HCT116 (cell line): ENCODE data around the gene CRHR2. TPM values are rescaled to one million over a fixed set of nuclear protein-coding genes. Genes with fewer than 3 reads are reported as not detected.

Source experiments
- ATAC-seq: fragments of 200-7000 bp; cut with Tn5 transposase; 2 replicates; pipeline ENCODE4 v1.9.1; 2020; ENCODE audit warnings: mild to moderate bottlenecking, moderate library complexity
- BruUV-seq: library from RNA; stranded (reverse); fragments of 400-500 nt; replicated peaks from 2 replicates; lab custom pipeline; 2021; lab: Mats Ljungman, UMichigan
- CTCF ChIA-PET: fragments of 300-600 bp; sonication (Branson Sonifier 250); formaldehyde crosslinking; loops from one replicate; lab custom pipeline; 2021; ENCODE audit warnings: antibody characterized with exemption; lab: Charles Lee
- POLR2A ChIA-PET: fragments of 300-600, 350-600 bp; sonication (Branson Sonifier 250); formaldehyde crosslinking; loops from one replicate; lab custom pipeline; 2021; ENCODE audit warnings: antibody characterized with exemption; lab: Charles Lee
- RAD21 ChIA-PET, 2 experiments: fragments of 300-600 bp; sonication (Branson Sonifier 250); formaldehyde crosslinking; loops; one replicate each; lab custom pipeline; 2023; ENCODE audit warnings: low total read pairs in 2 of 2; ENCODE audit not compliant: uncharacterized antibody in 2 of 2, unreplicated experiment in 2 of 2, low non-redundant PET in 1 of 2; lab: Charles Lee
- DNase-seq: peaks from one replicate; pipeline ENCODE4 v3.0.0-alpha.2; 2010; ENCODE audit warnings: low read depth, low spot score
- H2AFZ ChIP-seq: fragments of 200-600 bp; shearing (Covaris generic), sonication (generic); 2 replicates; pipeline ENCODE4 v1.6.1; 2017; ENCODE audit warnings: low read depth, mixed run types, mixed read lengths, antibody characterized with exemption, low read length; ENCODE audit not compliant: poor library complexity, severe bottlenecking
- H3K27ac ChIP-seq: 2 replicates; pipeline ENCODE4 v1.5.1; 2012; ENCODE audit warnings: low read depth, low read length
- H3K27me3 ChIP-seq: fragments of 200-600 bp; sonication (generic); 2 replicates; pipeline ENCODE4 v1.6.1; 2016; ENCODE audit warnings: mixed run types, low read length, mixed read lengths; ENCODE audit not compliant: insufficient read depth
- H3K36me3 ChIP-seq, 2 experiments: fragments of 200-500 bp in 1 of 2; fragments of 200-600 bp in 1 of 2; sonication (Bioruptor generic) in 1 of 2; sonication (generic) in 1 of 2; 2 replicates each; pipeline versions ENCODE4 v1.5.1 to v1.6.1; 2014 to 2016; ENCODE audit warnings: low read length in 2 of 2, inconsistent platforms in 1 of 2, mixed read lengths in 1 of 2, mixed run types in 1 of 2; ENCODE audit not compliant: insufficient read depth in 2 of 2, control insufficient read depth in 1 of 2
- H3K4me1 ChIP-seq, 2 experiments: fragments of 200-600 bp in 1 of 2; sonication (generic) in 1 of 2; 2 replicates each; pipeline versions ENCODE4 v1.5.1 to v1.6.1; 2012 to 2017; ENCODE audit warnings: low read length in 2 of 2, inconsistent platforms in 1 of 2, mild to moderate bottlenecking in 1 of 2, mixed read lengths in 1 of 2, mixed run types in 1 of 2, moderate library complexity in 1 of 2; ENCODE audit not compliant: insufficient read depth in 2 of 2, control insufficient read depth in 1 of 2
- H3K4me2 ChIP-seq: fragments of 200-600 bp; sonication (generic); 2 replicates; pipeline ENCODE4 v1.6.1; 2017; ENCODE audit warnings: mixed run types, low read length, mixed read lengths
- H3K4me3 ChIP-seq, 2 experiments: fragments of 200-600 bp in 1 of 2; sonication (generic) in 1 of 2; replicated peaks in 1 of 2; 2 replicates each; pipeline ENCODE4 v1.5.1; 2011 to 2016; ENCODE audit warnings: low read length in 2 of 2, control low read depth in 1 of 2, low read depth in 1 of 2, mild to moderate bottlenecking in 1 of 2, mixed read lengths in 1 of 2, mixed run types in 1 of 2
- H3K79me2 ChIP-seq: fragments of 200-600 bp; sonication (generic); 2 replicates; pipeline ENCODE4 v1.6.1; 2017; ENCODE audit warnings: mild to moderate bottlenecking, mixed run types, low read length, moderate library complexity, mixed read lengths; ENCODE audit not compliant: insufficient read depth
- H3K9ac ChIP-seq: fragments of 200-600 bp; sonication (generic); 2 replicates; pipeline ENCODE4 v1.6.1; 2016; ENCODE audit warnings: low read length, mixed read lengths
- H3K9me2 ChIP-seq: fragments of 200-600 bp; sonication (generic), shearing (Covaris generic); 2 replicates; pipeline ENCODE4 v1.6.1; 2017; ENCODE audit warnings: mixed run types, mild to moderate bottlenecking, moderate library complexity; ENCODE audit not compliant: insufficient read depth
- H3K9me3 ChIP-seq, 2 experiments: fragments of 200-500 bp in 1 of 2; fragments of 200-600 bp in 1 of 2; sonication (Bioruptor generic) in 1 of 2; sonication (generic) in 1 of 2; 2 replicates each; pipeline ENCODE4 v1.6.1; 2014 to 2017; ENCODE audit warnings: low read length in 2 of 2, mixed read lengths in 2 of 2, inconsistent platforms in 1 of 2, low read depth in 1 of 2, mild to moderate bottlenecking in 1 of 2, mixed run types in 1 of 2, moderate library complexity in 1 of 2; ENCODE audit not compliant: control insufficient read depth in 1 of 2, insufficient read depth in 1 of 2
- H4K20me1 ChIP-seq: fragments of 200-600 bp; sonication (generic), shearing (Covaris generic); 2 replicates; pipeline ENCODE4 v1.6.1; 2017; ENCODE audit warnings: mixed run types, mild to moderate bottlenecking, moderate library complexity; ENCODE audit not compliant: insufficient read depth
- CBX3 ChIP-seq: IDR thresholded peaks from 2 replicates; pipeline ENCODE4 v1.6.1; 2012; ENCODE audit warnings: low read depth
- CEBPB ChIP-seq: IDR thresholded peaks from 2 replicates; pipeline ENCODE4 v1.6.1; 2012; ENCODE audit warnings: low read depth
- CTCF ChIP-seq, 3 experiments: fragments of 200-600 bp in 1 of 3; sonication (generic) in 1 of 3; IDR thresholded peaks in 2 of 3; conservative IDR thresholded peaks in 1 of 3; 2 replicates each; pipeline ENCODE4 v1.5.1; 2012 to 2017; ENCODE audit warnings: low read depth in 2 of 3, low read length in 2 of 3, antibody characterized with exemption in 1 of 3, borderline replicate concordance in 1 of 3, control low read depth in 1 of 3, mild to moderate bottlenecking in 1 of 3, mixed read lengths in 1 of 3, mixed run types in 1 of 3, moderate library complexity in 1 of 3; ENCODE audit not compliant: insufficient read depth in 1 of 3
- ELF1 ChIP-seq: IDR thresholded peaks from 2 replicates; pipeline ENCODE4 v1.6.1; 2012; ENCODE audit warnings: low read depth, borderline replicate concordance
- EZH2 ChIP-seq: fragments of 200-600 bp; sonication (generic); IDR thresholded peaks from 2 replicates; pipeline ENCODE4 v1.6.1; 2017; ENCODE audit warnings: antibody characterized with exemption, mixed run types
- EZH2phosphoT487 ChIP-seq: fragments of 200-600 bp; IDR thresholded peaks from 2 replicates; pipeline ENCODE4 v1.6.1; 2018; ENCODE audit warnings: antibody characterized with exemption, borderline replicate concordance
- POLR2A ChIP-seq: IDR thresholded peaks from 2 replicates; pipeline ENCODE4 v1.7.0; 2011; ENCODE audit warnings: borderline replicate concordance; ENCODE audit not compliant: insufficient read depth, insufficient read length; ENCODE audit errors: extremely low read depth
- POLR2AphosphoS5 ChIP-seq: IDR thresholded peaks from 2 replicates; pipeline ENCODE4 v1.6.1; 2011; ENCODE audit warnings: mild to moderate bottlenecking, low read depth, low read length, moderate library complexity
- RAD21 ChIP-seq: IDR thresholded peaks from 2 replicates; pipeline ENCODE4 v1.6.1; 2012; ENCODE audit warnings: low read depth, mild to moderate bottlenecking
- SRF ChIP-seq: IDR thresholded peaks from 2 replicates; pipeline ENCODE4 v1.6.1; 2012; ENCODE audit warnings: low read depth
- TCF7L2 ChIP-seq: IDR thresholded peaks from 2 replicates; pipeline ENCODE4 v1.7.0; 2011; ENCODE audit warnings: borderline replicate concordance, inconsistent platforms; ENCODE audit not compliant: insufficient read depth, insufficient read length; ENCODE audit errors: extremely low read depth
- YY1 ChIP-seq: IDR thresholded peaks from 2 replicates; pipeline ENCODE4 v1.6.1; 2011; ENCODE audit warnings: low read length, low read depth, moderate library complexity, mild to moderate bottlenecking; ENCODE audit not compliant: insufficient replicate concordance; ENCODE audit errors: extremely low read depth
- ZBTB33 ChIP-seq: IDR thresholded peaks from 2 replicates; pipeline ENCODE4 v1.6.1; 2011; ENCODE audit warnings: mild to moderate bottlenecking, low read length, moderate library complexity; ENCODE audit not compliant: insufficient replicate concordance; ENCODE audit errors: extremely low read depth
- ZNF274 ChIP-seq: fragments of 200-500 bp; sonication (Bioruptor generic); IDR thresholded peaks from 2 replicates; pipeline ENCODE4 v1.6.1; 2014; ENCODE audit warnings: mild to moderate bottlenecking, low read depth, low read length, inconsistent platforms
- intact Hi-C: fragments of 100-400 bp; cut with micrococcal nuclease; formaldehyde crosslinking; loops from 2 replicates; pipeline ENCODE4 v1.10.0; 2022
- total RNA-seq: library from RNA; stranded (reverse); gene quantifications from one replicate; pipeline ENCODE4 v1.2.1, GENCODE V29; 2021; ENCODE audit not compliant: unreplicated experiment
- TF ChIP-seq, protein P1 (sequence below): IDR thresholded peaks from 2 replicates; pipeline ENCODE4 v1.6.1; 2012; ENCODE audit warnings: low read depth
- TF ChIP-seq, protein P2 (sequence below): IDR thresholded peaks from 2 replicates; pipeline ENCODE4 v1.6.1; 2012

Gene CRHR2
- total RNA-seq, 1 experiment from 2014 or later: not detected

- no TSS peak for BruUV-seq
- no peak for TF ChIP-seq ELF1
- TF ChIP-seq YY1: no peak
- no peak for TF ChIP-seq TCF7L2
- TF ChIP-seq EZH2phosphoT487: no peak
- TF ChIP-seq EZH2: no peak
- TF ChIP-seq CTCF (IDR thresholded peaks at IDR 0.05 in 2 of 3, conservative IDR thresholded peaks at IDR 0.05 in 1 of 3; ENCODE audit: borderline replicate concordance in 1 of 3, insufficient read depth in 1 of 3, low read depth in 2 of 3, low read length in 2 of 3): no peak
- TF ChIP-seq CBX3: no peak
- no peak for TF ChIP-seq SRF
- no peak for TF ChIP-seq ZNF274
- no peak for TF ChIP-seq RAD21
- no peak for TF ChIP-seq CEBPB
- no peak for TF ChIP-seq POLR2AphosphoS5
- TF ChIP-seq, protein P1, sequence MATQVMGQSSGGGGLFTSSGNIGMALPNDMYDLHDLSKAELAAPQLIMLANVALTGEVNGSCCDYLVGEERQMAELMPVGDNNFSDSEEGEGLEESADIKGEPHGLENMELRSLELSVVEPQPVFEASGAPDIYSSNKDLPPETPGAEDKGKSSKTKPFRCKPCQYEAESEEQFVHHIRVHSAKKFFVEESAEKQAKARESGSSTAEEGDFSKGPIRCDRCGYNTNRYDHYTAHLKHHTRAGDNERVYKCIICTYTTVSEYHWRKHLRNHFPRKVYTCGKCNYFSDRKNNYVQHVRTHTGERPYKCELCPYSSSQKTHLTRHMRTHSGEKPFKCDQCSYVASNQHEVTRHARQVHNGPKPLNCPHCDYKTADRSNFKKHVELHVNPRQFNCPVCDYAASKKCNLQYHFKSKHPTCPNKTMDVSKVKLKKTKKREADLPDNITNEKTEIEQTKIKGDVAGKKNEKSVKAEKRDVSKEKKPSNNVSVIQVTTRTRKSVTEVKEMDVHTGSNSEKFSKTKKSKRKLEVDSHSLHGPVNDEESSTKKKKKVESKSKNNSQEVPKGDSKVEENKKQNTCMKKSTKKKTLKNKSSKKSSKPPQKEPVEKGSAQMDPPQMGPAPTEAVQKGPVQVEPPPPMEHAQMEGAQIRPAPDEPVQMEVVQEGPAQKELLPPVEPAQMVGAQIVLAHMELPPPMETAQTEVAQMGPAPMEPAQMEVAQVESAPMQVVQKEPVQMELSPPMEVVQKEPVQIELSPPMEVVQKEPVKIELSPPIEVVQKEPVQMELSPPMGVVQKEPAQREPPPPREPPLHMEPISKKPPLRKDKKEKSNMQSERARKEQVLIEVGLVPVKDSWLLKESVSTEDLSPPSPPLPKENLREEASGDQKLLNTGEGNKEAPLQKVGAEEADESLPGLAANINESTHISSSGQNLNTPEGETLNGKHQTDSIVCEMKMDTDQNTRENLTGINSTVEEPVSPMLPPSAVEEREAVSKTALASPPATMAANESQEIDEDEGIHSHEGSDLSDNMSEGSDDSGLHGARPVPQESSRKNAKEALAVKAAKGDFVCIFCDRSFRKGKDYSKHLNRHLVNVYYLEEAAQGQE: no peak
- TF ChIP-seq, protein P2, sequence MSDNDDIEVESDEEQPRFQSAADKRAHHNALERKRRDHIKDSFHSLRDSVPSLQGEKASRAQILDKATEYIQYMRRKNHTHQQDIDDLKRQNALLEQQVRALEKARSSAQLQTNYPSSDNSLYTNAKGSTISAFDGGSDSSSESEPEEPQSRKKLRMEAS: no peak
- TF ChIP-seq POLR2A: no peak
- TF ChIP-seq ZBTB33: no peak
- ChIA-PET RAD21 (no interaction called here), CTCF (no interaction called here), POLR2A (no interaction called here)
- Histone ChIP-seq H3K4me1 (no peaks in the 10 kb centered on the region), H3K27ac (no peak overlapping the region), H3K4me2 (no peak overlapping the region), H3K4me3 (no peak overlapping the region), H3K36me3 (no peaks in the 10 kb centered on the region), H3K27me3 (peaks cover 20% of the 10 kb centered on the region; the same call in 1 of the 2 replicates), H3K9me3 (no peaks in the 10 kb centered on the region), H2AFZ (no peak overlapping the region), H3K79me2 (no peaks in the 10 kb centered on the region), H4K20me1 (no peaks in the 10 kb centered on the region), H3K9me2 (no peaks in the 10 kb centered on the region), H3K9ac (no peak overlapping the region)
- DNase-seq (no peak), ATAC-seq (no peak)
- intact Hi-C loops: no loop called here
These were observed 22.8 kb upstream of the CRHR2 start for GRCh38 chr7:30705008-30705407.
